Stimulated activated CD4-positive, alpha-beta T cell treated with anti-CD3 and anti-CD28 coated beads, Interleukin-2, amount 100 ng/mL, for 4 hours (primary cell): Measurements from ENCODE around the gene LPCAT4.
"Not testable (repeated sequence)": the region's sequence is repeated elsewhere in the genome, so short reads cannot be mapped to it uniquely, and the experiment has no call there.

ENCODE experiments used
- DNase-seq: peaks from one replicate; pipeline ENCODE4 v3.0.0-alpha.2; 2020; ENCODE audit warnings: low read depth

The LPCAT4 gene, protein sequence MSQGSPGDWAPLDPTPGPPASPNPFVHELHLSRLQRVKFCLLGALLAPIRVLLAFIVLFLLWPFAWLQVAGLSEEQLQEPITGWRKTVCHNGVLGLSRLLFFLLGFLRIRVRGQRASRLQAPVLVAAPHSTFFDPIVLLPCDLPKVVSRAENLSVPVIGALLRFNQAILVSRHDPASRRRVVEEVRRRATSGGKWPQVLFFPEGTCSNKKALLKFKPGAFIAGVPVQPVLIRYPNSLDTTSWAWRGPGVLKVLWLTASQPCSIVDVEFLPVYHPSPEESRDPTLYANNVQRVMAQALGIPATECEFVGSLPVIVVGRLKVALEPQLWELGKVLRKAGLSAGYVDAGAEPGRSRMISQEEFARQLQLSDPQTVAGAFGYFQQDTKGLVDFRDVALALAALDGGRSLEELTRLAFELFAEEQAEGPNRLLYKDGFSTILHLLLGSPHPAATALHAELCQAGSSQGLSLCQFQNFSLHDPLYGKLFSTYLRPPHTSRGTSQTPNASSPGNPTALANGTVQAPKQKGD

DNA sequence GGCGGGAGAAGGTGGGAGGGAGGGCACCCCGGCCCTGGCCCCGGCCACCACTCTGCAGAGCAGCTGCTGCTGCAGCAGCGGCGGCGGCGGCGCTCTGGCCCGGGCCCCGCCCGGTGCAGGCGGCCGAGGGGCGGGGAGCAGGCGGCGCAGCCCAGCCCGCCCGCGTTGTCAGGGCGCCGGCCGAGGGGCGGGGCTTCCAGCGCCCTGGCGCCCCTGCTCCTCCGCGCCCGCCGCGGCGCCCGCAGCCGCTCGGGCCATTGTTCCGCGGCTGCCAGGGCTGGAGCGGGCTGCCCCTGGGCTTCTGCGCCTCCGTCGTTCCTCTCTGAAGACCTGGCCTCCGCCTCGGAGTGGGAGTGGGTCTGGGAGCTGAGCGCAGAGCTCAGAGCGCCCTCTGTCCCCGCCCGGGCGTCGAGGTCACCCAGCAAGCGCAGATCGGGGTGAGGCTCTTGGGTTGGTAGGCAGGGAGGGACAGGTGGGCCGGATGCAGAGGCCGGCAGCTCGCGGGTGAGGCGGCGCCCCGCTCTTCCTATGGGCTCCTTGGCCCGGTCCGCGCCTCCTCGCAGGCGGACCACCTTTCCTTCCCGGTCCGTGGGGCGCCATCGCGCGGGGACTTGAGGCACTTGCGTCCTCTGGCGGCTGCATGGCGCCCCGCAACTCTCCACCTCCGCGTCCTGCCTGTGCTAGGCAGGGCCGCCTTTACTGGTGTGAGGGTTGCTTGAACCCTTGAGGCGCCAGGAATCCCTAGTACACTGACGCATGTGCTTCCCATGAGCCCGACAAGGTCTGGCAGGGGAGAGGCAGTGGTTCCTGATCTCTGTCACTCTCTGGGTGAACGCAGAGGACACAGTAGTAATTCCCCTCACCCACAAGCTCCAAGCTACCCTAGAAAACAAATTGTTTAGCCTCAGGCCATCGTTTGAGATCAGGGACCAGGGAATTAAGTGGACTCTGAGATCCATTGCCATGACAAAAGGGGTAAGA is at the start of gene LPCAT4:
Gene LPCAT4, minus strand, starts transcription at position 96 of the 981 bp plus-strand sequence. CDS start 96 bp downstream, outside the sequence.
- DNase-seq, result peak; percentile 82

DNA sequence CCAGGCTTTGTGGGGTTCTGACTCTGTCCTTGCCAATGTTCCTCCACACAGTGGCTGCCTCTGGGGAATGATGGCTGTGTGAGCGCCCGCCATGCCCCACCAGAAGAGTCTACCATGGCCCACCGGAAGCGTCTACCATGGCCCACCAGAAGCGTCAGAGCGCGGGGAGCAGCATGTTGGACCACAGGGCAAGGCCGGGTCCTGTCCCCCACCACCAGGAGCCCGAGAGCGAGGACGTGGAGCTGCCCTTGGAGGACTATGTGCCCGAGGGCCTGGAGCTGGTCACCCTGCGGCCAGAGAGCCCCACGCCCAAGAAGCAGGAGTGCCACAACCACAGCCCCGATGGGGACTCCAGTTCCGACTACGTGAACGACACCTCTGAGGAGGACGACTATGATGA is 42.5 kb upstream of the LPCAT4 start:
- not testable (repeated sequence) for DNase-seq

DNA sequence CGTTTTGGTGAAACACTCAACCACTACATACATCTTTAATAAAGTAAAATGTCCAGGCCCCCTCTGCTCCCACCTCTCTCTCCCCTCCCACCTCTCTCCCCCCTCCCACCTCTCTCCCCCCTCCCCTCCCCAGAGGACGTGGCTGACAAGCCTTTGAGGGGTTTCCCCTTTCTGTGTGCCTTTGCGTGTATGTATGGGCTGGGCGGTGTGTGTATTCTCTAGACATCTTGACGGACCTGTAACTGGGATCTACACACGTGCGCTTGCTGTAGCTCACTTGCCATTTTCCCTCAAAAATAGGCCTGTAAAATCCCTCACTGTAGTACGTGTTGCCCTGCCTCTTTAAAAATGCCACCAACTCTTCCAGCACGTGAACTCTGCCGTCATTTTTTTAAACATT is 42.0 kb upstream of the LPCAT4 start:
- not testable (repeated sequence) for DNase-seq

DNA sequence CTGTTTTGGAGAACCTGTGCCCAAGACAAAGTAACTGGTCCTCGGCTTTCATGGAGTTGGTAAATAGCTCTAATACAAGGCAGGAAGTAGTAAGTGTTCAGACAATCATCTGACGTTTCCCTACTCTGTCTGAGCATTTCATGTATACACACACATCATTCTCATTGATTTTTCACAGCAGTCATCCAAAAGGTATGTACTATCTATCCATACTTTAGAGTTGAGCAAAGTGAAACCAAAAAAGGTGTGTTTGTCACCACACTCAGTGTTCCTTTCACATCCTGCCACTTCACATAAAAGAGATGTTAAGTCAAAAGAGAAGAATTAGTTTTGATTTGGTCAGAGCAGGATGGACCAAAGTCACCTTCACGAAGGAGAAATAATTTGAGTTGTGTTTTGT is 36.9 kb upstream of the LPCAT4 start:
- DNase-seq, result not testable (repeated sequence)

DNA sequence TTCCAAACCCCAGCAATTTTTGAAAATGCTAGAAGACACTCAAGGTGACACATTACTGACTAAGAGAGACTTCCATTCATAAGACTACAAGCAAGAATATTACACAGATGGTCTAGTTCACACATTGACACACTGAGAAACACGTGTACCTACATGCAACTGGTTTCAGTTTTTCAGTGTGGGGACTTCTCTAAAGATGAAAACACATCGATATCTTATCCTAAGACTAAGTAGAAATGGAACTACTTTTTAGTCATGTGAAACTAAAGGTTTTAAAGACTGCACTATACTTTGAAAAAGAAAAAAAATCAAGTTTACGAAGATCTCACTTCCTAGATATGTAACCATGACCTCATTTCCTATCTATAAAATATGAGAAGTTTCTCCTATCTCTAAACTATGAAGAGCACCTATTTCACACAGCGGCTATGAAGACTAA is 36.2 kb upstream of the LPCAT4 start:
- DNase-seq, result not testable (repeated sequence)

DNA sequence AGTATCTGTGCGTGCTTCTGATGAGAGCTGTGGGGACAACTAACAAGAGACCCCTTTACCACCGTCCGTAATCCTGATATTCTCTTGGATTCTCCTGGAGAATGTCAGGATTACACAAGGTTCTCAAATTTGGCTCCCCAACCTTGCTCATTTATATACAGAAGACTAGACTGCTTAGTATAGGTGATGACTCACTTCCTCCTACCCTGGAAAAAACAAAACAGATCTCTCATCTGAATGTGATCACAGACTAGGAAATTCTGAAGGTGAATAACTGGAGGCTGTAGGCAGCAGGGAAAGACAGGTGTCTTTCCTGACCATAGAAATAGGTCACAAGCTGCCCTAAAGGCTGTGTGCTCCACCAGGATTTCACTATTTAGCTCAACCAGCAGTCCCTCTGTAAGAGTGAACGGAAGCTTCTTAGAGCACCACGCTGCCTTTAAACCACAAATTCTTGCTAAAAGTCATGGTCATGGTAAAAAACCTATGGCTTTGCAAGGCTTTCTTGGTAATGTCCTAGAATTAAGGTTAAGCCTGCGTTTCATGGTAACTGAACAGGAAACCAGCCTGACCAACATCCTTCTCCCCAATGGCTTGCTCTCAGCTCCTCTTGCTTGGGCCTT is 30.8 kb upstream of the LPCAT4 start:
- not testable (repeated sequence) for DNase-seq

DNA sequence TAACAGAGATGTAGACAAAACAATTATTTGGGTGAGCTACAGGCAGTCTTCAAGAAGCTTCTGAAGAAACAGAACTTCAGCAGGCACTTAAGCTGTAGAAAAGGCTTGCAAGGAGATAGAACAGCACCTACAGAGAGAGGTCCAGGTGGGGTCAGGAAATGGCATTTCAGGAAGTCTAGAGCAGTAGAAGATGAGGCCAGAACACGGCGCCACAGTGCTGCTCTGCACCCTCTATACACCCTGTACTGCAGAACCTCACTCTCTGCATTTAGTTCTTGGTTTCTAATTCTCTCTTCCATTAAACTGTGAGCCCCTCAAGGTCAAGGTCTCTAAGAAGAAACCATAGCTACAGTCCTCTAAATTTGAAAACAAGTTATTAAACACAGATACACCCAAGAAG is 26.0 kb upstream of the LPCAT4 start:
- DNase-seq, result not testable (repeated sequence)

DNA sequence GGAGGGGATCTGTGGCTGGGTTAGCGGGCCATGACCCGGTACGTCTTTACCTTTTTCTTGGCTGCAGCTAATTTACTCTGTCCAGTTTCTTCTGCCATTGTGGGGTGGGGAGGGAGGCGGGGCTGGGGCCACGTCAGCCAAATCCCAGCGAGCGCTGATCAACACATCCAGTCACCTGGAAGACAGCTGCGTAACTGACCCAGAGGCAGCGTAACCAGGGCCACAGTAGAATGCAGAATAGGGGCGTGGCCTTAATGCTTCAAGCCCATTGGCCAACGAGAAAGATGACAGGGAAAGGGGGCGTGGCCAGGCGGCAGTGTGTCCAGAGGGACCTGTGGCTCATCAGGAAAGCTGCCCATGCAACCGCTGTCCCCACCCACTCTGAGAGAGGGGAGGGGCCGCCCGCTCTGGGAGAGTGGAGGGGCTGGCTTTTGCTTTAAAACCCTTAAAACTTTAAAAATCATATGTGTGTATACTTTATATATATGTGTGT is 22.6 kb upstream of the LPCAT4 start:
- DNase-seq, result not testable (repeated sequence)

DNA sequence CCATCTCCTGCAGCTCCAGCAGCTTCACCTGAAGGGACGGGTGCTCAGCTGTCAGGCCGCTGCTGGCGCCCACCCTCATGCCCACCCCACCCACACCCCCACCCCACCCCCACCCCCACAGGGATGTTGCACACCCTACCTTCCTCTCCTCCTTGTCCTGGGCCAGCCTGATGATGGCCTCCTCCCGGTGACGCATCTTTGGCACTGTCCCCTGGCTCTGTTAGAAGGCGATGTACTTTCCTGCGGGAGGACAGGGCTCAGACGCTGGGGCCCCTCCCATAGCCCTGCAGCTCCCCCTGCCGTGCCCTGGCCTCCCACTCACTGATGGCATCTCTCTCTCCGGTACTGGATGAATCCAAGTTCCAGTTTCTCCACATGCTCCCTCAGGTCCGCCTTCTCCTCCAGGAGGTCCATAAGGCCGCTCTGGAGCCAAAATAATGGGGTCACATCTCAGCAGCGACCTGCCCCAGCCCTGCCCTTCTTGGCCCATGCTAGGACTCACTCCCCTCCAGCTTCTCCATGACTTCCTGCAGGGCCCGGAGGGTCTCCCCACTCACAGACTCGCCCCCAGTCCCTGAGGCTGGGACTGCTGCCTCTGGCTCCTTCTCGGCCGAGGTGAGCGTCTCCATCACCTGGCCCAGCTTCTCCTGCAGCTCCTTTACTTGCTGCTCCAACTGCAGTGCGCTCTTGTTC is 15.0 kb upstream of the LPCAT4 start:
- not testable (repeated sequence) for DNase-seq

DNA sequence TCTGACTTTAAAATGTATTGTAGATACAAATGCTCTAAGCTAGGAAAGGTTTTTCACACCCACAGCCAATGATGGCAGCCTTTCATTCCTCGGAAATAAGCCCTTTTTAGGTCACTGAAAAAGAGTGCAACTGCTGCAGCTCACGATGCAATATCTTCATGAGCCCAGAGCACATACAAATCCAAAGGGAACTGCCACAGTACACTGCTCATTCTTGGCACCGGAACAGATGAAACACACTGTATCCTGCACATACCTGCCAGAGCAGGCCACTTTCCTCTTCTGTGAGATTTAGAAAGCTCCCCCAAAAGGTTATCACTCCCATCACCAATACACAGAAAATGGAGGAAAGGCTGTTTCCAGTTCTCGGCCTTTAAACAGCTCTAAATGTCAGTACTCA is 13.5 kb upstream of the LPCAT4 start:
- not testable (repeated sequence) for DNase-seq

DNA sequence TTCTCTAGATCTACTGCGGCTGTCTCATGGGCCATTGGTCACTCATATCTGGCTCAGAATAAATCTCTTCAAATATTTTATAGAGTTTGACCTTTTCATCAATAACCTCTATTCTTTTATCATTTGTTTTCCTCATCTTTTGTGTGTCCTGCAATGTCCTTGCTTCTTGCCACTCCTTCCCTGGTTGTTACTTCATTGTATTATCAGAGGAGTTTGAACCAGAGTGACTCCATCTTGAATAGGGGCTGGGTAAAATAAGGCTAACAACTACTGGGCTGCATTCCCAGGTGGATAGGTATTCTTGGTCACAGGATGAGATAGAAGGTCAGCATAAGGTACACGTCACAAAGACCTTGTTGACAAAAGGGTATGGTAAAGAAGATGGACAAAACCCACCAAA is 9.9 kb upstream of the LPCAT4 start:
- no peak for DNase-seq

DNA sequence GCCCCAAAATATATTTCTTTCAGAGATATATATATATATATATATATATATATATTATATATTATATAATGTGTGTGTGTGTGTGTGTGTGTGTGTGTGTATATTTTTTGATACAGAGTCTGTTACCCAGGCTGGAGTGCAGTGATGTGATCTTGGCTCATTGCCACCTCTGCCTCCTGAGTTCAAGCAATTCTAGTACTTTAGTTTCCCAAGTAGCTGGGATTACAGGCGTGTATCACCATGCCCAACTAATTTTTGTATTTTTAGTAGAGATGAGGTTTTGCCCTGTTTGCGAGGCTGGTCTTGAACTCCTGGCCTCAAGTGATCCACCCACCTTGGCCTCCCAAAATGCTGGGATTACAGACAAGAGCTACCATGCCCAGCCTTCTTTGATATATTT is 8.5 kb upstream of the LPCAT4 start:
- not testable (repeated sequence) for DNase-seq

DNA sequence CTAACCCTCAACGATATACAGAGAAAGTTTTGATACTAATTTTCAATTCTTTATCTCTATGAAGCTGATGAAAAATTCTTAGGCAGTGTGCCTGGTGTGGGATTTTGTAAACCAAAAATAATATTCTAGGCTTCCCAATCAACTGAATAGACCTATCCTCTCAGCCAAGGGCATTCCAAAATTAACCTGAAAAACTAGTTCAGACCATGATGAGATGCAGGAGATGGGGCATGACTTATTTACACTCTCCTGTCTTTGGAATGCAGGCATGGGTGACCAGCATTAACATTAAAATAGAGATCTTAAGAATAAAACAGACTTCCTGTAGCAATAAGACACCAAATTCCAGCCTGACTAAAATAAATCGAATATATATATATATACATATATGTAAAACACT is 7.8 kb upstream of the LPCAT4 start:
- no peak for DNase-seq

DNA sequence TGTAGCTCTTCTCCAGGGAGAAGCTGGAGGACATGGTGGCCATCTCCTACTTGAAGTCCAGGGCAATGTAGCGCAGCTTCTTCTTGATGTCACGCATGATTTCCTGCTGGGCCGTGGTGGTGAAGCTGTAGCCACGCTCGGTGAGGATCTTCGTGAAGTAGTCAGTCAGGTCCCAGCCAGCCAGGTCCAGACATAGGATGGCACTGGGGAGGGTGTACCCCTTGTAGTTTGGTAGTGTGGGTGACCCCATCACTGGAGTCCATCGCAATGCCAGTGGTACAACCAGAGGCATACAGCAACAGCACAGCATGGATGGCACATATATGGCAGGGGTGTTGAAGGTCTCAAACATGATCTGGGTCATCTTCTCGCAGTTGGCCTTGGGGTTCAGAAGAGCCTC is 7.0 kb upstream of the LPCAT4 start:
- no peak for DNase-seq

DNA sequence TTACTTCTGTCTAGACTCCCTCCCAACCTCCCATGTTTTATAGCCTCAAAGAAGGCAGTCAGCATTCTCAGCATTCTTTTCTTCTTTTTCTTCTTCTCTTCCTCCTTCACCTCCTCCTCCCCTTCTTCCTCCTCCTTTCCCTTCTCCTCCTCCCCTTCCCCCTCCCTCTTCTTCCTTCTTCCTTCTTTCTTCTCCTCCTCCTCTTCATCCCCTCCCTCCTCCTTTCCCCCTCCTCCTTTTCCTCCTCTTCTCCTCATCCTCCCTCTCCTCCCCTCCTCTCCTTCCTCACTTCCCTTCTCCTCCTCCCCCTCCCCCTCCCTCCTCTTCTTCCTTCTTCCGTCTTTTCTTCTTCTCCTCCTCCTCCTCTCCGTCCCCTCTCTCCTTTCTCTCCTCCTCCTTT is 3.6 kb upstream of the LPCAT4 start:
- DNase-seq, result no peak

DNA sequence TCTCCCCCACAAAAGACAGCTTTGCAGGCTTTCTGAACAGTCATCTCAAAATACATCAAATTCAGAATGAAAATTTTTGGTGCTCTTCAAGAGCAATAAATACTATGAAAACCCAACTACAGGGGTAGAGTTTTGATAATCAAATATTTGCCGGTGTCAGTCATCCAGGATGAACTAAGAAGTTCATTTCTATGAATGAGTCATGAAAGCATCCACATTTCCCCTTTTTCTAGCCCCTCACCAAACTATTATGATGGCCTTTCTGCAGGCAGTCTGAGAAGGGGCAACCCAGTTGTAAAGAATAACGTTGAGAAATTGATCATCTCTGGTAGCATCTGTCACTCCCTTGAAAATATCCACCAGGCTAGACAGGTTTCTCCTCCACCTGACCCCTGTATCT is 3.1 kb upstream of the LPCAT4 start:
- DNase-seq, result no peak

DNA sequence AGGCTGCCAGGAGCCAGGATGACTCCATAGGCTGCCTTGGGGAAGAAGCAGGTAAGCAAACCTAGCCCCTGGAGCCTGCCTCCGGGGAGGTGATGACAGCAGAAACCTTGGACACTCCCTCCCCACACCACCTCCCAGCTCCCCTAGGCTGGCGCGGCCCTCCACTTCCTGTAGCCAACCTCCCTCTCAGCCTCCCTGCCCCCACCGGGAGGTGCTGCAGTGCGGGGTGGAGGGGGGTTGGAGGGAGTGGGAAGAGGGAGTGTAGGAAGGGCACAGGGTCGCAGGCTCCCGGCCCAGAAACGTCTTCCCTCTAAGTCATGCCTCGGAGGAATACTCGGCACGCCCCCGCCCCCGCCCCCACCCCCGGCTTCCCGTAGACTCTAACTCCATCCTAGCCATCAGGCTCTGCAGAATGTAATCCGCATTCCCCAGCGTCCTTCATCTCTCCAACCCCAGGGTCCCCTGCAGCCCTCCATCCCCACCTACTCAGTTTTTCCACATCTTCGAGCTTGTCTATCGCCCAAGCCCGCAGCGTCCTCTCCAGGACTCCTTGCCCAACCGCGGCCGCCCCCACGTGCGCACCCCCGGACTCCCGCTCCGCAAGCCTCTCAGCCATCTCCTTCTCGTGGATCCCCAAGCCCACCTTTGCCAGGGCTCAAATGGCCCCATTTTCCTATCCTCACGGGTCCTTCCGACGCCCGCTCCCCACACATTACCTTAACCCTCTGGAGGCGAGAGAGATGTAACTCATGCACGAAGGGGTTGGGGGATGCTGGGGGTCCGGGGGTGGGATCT is 528 bp downstream of the LPCAT4 start:
- DNase-seq, result peak; percentile 20

DNA sequence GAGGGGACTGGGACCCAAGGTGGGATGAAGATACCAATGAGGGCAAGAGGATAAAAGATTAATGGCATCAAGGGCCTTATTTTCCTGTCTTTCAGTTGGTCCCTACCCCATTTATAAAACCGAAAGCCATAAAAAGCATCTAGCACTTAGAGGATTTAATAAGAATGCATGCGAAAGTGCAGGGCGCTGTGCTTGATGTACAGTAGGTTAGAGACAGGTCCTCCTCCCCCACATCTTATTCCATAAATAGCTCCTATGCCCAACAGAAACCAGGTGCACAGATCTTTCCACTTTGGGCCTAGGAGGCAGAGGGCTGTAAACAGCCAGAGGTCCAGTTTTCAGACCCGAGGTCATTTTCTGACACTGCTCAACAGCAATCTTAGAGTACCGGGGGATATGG is 1.2 kb downstream of the LPCAT4 start:
- DNase-seq, result no peak

DNA sequence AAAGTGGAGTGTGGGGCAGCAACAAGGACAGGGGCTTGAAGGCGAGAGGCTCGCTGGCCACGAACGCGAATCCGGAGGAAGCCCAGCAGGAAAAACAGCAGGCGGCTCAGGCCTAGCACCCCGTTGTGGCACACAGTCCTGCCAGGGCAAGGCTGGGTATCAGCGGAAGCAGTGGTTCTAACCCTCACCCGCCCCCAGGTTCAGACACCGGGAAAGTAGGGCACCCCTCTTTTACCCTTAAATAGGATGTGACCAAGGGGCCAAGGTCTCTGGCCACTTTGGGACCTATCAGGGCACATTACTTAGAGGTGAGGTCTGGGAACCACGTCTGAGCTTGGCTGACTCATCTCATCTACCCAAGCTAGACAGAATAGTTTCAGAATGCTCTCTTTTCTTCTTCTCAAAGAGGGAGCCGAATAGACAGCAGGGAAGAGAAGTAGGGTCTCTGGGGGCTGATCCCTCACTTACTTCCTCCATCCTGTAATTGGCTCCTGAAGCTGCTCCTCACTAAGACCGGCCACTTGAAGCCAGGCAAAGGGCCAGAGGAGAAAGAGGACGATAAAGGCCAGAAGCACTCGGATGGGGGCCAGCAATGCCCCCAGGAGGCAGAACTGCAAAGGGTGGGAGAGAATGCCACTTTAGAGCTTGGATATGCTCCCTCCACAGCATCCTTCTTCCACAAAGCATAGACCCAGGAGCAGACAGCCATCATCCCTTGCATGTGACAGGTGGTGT is 1.7 kb downstream of the LPCAT4 start:
- no peak for DNase-seq

DNA sequence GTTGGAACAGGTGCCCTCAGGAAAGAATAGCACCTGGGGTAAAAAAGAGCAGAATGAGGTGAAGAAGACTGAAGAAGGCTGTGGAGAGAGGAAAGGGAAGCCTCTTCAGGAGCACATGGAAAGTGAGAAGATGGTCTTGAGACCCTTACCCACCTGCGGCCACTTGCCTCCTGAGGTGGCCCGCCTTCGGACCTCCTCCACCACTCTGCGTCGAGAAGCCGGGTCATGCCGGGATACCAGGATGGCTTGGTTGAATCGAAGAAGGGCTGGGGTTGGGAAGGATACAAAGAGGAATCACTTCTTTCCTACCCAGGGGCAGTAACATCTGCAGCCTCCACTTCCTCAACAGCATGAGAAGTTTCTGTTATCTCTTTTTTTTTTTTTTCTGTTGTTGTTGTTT is 3.0 kb downstream of the LPCAT4 start:
- no peak for DNase-seq
